ENCODE data around the gene LRRC47.

The LRRC47 gene

DNA sequence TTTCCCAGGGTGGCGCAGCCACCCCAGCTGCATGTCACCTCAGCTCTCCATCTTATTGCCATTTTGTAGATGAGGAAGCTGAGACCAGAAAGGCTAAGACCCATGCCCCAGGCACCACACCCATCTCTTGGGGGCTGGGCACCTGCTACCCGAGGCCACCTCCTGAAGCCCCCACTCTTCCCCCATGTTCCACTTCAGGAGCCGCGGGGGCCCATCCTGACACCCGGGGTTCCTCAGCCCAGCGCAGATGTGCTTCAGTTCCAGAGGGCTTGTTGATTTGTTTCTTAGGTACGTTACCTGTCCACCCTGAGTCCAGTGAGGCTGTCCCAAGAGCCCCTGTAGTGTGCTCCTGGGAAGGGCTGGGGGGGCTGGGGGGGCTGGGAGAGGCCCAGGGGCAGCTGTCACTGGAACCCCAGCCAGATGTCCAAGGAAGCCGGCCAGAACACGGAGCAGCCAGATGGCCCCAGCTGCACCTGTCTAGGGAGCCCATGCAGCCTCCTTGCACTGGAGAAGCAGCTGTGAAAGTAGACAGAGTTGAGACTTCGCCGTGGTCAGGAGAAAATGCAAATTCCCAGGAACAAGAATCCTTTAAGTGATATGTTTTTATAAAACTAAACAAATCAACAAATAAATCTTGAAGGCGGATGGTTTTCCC is 61.1 kb downstream of the LRRC47 start:
- no peaks in the 10 kb centered on the region for H3K4me1 ChIP-seq
- TF ChIP-seq, protein P1, sequence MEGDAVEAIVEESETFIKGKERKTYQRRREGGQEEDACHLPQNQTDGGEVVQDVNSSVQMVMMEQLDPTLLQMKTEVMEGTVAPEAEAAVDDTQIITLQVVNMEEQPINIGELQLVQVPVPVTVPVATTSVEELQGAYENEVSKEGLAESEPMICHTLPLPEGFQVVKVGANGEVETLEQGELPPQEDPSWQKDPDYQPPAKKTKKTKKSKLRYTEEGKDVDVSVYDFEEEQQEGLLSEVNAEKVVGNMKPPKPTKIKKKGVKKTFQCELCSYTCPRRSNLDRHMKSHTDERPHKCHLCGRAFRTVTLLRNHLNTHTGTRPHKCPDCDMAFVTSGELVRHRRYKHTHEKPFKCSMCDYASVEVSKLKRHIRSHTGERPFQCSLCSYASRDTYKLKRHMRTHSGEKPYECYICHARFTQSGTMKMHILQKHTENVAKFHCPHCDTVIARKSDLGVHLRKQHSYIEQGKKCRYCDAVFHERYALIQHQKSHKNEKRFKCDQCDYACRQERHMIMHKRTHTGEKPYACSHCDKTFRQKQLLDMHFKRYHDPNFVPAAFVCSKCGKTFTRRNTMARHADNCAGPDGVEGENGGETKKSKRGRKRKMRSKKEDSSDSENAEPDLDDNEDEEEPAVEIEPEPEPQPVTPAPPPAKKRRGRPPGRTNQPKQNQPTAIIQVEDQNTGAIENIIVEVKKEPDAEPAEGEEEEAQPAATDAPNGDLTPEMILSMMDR (IDR thresholded peaks at IDR 0.05; ENCODE audit: low read depth, low read length): no peak
- no peaks in the 10 kb centered on the region for H3K36me3 ChIP-seq
- H3K9me3 ChIP-seq: no peaks in the 10 kb centered on the region
- peak; percentile 41 for DNase-seq
- H3K27me3 ChIP-seq: no peaks in the 10 kb centered on the region
- no peak overlapping the region for H3K4me3 ChIP-seq (ENCODE audit: low read depth, low read length)

DNA sequence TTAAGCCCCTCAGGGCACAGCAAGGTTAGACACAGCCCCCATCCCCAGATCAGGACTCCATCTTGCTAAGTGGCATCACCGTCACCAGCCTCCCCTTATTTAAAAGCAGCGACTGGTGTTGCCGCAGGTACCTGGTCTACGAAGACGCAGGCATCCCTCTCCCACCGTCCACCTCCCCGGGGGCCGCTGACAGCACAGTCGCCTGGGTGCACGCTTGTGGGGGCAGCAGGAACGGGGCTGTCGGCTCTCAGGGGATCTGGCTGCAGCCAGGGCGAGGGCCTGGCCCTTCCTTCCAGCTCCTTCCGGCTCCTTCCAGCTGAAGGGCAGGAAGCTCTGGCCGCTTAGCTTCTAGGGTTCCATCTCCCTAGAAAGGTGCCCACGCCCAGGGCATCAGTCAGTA is 61.7 kb downstream of the LRRC47 start:
- H3K4me1 ChIP-seq: no peaks in the 10 kb centered on the region
- H3K27me3 ChIP-seq: no peaks in the 10 kb centered on the region
- H3K36me3 ChIP-seq: no peaks in the 10 kb centered on the region
- TF ChIP-seq, protein P1 (IDR thresholded peaks at IDR 0.05; ENCODE audit: low read depth, low read length): no peak
- no peaks in the 10 kb centered on the region for H3K9me3 ChIP-seq
- no peak overlapping the region for H3K4me3 ChIP-seq (ENCODE audit: low read depth, low read length)
- no peak for DNase-seq

DNA sequence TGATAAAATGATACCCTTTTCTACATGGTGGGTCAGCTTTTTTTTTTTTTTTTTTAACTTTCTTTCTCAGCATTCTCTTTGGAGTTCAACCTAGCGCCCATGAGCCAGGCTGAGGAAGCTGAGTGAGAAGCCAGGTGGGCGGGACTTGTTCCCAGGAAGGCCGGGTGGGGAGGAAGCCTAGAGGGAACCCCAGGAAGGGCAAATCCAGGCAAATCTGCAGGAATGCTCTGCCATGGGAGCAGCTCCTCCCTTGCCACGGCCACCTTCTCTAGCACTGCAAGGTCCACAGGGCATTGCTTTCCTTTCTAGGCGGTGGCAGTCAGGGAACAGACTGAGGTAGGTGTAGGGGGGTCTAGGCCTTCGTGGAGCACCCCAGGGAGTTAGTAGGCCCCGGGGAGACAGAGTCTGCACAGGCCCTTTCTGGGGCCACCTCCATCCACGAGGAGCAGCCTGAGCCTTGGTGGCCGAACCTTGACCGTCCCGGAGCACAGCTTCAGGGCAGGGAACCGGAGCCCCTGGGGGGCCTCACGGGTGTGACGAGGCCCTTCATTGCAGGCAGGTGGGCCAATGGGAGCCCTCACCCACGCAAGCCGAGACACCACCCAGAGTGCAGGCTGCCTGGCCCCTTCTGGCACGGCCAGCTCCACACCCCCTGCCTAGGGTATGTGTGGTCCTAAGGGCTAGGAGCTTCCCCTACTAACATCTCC is 62.3 kb downstream of the LRRC47 start:
- no peaks in the 10 kb centered on the region for H3K4me1 ChIP-seq
- H3K9me3 ChIP-seq: no peaks in the 10 kb centered on the region
- TF ChIP-seq, protein P1 (IDR thresholded peaks at IDR 0.05; ENCODE audit: low read depth, low read length): no peak
- no peak for DNase-seq
- H3K27me3 ChIP-seq: no peaks in the 10 kb centered on the region
- no peak overlapping the region for H3K4me3 ChIP-seq (ENCODE audit: low read depth, low read length)
- no peaks in the 10 kb centered on the region for H3K36me3 ChIP-seq

DNA sequence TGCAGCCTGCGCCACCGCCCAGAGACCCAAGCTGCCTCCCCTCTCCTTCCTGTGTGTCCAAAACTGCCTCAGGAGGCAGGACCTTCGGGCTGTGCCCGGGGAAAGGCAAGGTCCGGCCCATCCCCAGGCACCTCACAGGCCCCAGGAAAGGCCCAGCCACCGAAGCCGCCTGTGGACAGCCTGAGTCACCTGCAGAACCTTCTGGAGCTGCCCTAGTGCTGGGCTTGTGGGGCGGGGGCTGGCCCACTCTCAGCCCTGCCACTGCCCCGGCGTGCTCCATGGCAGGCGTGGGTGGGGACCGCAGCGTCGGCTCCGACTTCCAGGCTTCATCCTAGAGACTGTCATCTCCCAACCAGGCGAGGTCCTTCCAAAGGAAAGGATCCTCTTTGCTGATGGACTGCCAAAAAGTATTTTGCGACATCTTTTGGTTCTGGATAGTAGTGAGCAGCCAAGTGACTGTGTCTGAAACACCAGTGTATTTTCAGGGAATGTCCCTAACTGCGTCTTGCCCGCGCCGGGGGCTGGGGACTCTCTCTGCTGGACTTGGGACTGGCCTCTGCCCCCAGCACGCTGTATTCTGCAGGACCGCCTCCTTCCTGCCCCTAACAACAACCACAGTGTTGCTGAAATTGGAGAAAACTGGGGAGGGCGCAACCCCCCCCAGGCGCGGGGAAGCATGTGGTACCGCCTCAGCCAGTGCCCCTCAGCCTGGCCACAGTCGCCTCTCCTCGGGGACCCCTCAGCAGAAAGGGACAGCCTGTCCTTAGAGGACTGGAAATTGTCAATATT is 63.0 kb downstream of the LRRC47 start:
- Histone ChIP-seq H3K36me3 (no peaks in the 10 kb centered on the region), H3K4me3 (ENCODE audit: low read depth, low read length) (no peak overlapping the region), H3K4me1 (no peaks in the 10 kb centered on the region)

DNA sequence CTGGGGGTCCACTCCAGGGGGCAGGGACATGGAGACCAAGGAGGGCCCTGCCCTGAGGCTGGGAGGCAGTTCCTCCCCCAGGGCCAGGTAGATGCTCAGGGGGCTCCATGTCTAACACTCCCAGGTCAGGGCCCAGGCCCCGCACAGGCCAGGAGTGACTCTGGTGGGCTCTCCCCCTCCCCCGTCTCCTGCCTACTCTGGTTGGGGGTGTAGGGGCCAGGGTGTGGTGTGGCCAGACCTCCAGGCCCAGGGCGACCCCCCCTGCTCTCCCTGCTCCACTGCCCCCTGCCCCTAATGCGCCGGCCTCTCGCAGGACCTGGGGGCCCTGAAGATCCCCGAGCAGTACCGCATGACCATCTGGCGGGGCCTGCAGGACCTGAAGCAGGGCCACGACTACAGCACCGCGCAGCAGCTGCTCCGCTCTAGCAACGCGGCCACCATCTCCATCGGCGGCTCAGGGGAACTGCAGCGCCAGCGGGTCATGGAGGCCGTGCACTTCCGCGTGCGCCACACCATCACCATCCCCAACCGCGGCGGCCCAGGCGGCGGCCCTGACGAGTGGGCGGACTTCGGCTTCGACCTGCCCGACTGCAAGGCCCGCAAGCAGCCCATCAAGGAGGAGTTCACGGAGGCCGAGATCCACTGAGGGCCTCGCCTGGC is 63.7 kb downstream of the LRRC47 start:
- H3K9me3 ChIP-seq: no peaks in the 10 kb centered on the region
- TF ChIP-seq, protein P1 (IDR thresholded peaks at IDR 0.05; ENCODE audit: low read depth, low read length): no peak
- no peak overlapping the region for H3K4me3 ChIP-seq (ENCODE audit: low read depth, low read length)
- H3K36me3 ChIP-seq: no peaks in the 10 kb centered on the region
- no peaks in the 10 kb centered on the region for H3K27me3 ChIP-seq
- no peak for DNase-seq
- no peaks in the 10 kb centered on the region for H3K4me1 ChIP-seq

More for the DNA sequence above, 63.0 kb downstream of the LRRC47 start:
- Histone ChIP-seq H3K27me3 (no peaks in the 10 kb centered on the region), H3K9me3 (no peaks in the 10 kb centered on the region)
- no peak for DNase-seq
- TF ChIP-seq, protein P1 (IDR thresholded peaks at IDR 0.05; ENCODE audit: low read depth, low read length): no peak
